AG09319 (cell line): ENCODE measurements around the gene P2RX7.

Source experiments
- DNase-seq: peaks from one replicate; pipeline ENCODE4 v3.0.0-alpha.2; 2010; ENCODE audit warnings: low read depth; ENCODE audit errors: extremely low read depth
- TF ChIP-seq, protein P1 (sequence below): IDR thresholded peaks from 2 replicates; pipeline ENCODE4 v1.5.1; 2011; ENCODE audit warnings: low read depth, mild to moderate bottlenecking, inconsistent platforms, low read length, moderate library complexity

The P2RX7 gene

DNA sequence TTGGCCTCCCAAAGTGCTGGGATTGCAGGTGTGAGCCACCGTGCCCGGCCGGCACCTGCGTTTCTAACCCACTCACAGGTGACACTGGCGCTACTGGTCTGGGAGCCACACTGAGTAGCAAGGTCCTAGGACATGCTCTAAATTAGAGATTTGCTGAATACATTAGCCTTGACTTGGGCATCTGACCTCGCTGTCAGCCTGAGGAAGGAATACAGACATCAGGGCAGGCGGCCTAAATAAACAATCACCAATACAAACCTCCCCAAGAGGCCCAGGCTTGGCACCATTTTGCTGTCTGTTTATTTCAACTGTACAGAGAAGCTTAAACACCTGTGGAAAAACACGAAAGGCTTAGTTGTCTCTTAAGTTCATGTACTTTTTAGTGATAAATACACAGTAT lies 104.7 kb downstream of the P2RX7 start:
- no peak for DNase-seq
- TF ChIP-seq, protein P1, sequence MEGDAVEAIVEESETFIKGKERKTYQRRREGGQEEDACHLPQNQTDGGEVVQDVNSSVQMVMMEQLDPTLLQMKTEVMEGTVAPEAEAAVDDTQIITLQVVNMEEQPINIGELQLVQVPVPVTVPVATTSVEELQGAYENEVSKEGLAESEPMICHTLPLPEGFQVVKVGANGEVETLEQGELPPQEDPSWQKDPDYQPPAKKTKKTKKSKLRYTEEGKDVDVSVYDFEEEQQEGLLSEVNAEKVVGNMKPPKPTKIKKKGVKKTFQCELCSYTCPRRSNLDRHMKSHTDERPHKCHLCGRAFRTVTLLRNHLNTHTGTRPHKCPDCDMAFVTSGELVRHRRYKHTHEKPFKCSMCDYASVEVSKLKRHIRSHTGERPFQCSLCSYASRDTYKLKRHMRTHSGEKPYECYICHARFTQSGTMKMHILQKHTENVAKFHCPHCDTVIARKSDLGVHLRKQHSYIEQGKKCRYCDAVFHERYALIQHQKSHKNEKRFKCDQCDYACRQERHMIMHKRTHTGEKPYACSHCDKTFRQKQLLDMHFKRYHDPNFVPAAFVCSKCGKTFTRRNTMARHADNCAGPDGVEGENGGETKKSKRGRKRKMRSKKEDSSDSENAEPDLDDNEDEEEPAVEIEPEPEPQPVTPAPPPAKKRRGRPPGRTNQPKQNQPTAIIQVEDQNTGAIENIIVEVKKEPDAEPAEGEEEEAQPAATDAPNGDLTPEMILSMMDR: no peak
